HG03139 (cell line): ENCODE results near the gene LMBR1.
"Not testable (repeated sequence)": the region's sequence is repeated elsewhere in the genome, so short reads cannot be mapped to it uniquely, and the experiment has no call there.

Experiments
- ATAC-seq: cut with Tn5 transposase; IDR thresholded peaks from one replicate; pipeline ENCODE4 v1.9.1; 2021; ENCODE audit not compliant: unreplicated experiment

Gene LMBR1

DNA sequence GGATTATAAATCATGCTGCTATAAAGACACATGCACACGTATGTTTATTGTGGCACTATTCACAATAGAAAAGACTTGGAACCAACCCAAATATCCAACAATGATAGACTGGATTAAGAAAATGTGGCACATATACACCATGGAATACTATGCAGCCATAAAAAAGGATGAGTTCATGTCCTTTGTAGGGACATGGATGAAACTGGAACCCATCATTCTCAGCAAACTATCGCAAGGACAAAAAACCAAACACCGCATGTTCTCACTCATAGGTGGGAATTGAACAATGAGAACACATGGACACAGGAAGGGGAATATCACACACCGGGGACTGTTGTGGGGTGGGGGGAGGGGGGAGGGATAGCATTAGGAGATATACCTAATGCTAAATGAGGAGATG is 89.3 kb downstream of the LMBR1 start:
- ATAC-seq: not testable (repeated sequence)

DNA sequence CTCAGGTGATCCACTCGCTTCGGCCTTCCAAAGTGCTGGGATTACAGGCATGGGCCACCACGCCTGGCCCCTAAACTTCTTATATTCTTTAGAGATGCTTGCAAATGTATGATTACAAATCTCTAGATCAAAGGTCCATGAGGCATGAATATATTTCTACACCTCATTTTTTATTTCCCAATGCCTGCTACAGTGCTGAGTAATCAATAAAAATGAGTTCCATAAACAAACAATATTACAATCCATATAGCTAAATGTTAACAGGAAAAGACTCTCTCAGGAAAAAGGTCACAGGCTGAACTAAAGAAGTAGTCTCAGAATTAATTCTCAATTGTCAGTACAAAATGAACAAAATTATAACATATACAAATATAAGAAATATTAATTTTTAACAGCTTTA is 90.8 kb downstream of the LMBR1 start:
- no peak for ATAC-seq

DNA sequence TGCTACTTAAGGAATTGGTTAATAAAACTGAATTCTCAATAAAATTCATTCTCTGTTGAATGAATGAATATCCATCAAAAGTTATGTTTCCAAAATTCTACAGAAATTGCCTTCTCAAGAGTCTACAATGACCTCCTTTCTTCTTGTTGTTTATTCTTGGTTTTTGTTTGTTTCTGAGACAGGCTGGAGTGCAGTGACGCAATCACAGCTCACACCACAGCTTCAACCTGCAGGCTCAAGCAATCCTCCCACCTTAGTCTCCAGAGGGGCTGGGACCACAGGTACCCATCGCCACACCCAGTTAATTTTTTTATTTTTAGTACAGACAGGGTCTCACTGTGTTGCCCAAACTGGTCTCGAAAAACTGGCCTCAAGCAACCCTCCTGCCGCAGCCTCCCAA is 97.6 kb downstream of the LMBR1 start:
- no peak for ATAC-seq

DNA sequence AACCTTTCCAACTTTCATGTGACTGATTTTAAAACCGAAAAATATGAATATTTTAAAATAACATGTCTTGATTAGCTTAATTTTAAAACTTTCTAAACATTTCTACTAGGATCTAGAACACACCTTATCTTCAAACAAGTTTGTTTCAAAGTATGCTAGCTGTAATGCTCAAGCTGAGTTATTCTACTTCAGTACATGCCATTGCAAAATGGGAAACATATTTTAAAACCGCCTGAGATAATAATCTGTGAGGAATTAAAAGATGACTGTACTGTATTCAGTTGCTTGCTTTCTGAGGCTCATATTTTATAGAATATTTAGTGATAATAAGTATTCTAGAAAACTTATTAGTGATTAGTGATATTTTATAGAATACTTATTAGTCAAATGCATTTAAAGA is 99.6 kb downstream of the LMBR1 start:
- no peak for ATAC-seq

DNA sequence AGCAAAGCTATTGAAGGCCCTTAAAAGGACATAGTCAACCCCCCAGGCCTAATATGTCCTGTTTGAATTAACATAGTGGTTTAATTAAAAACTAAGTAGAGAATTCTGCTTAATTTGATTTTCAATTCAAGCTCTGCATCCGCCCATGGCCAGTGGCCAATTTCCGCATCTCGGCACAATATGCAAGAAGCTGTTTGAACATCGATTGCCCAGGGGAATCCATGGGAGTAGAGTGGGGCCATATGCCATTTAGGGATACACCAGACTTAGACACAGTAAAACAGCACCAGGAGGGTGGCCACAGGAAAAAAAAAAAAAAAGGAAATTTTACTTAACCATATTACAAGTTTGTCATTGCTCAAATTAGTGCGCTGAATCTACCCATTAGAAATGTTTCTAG is 100.4 kb downstream of the LMBR1 start:
- no peak for ATAC-seq

DNA sequence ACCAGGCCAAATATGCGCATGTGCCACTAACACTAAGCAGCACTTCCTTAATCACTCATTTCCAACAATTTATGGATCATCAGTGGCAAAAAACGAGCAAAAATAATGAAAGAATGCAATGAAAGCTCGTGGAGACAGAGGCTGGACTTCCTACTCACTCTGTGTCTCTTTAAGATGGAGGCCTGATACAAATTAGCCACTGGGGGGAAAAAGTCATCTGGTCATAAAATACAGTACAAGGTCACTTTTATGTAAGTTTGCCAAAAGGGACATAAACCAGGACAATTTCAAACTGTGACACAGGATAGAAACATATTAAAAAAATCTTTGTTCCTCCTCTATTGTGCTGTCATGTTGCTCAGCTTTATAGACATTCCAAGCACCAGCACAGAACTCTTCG is 101.7 kb downstream of the LMBR1 start:
- no peak for ATAC-seq

DNA sequence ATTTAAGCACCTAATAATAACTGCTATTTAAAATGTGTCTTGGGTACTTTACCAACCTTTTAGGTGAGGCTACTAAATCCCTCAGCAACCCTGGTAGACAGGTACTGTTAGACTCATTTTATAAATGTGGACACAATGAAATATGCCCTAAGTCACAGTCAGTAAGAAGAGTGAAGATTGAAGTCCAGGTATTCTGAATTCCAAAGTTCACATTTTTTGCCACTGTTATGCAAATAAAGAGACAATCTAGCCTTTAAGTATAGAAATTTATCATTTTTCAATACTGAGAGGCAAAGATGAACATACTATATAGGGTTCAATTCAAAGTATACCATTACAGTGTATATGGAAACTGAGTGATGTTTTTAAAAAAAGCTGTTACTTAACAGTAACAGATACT is 102.7 kb downstream of the LMBR1 start:
- no peak for ATAC-seq

DNA sequence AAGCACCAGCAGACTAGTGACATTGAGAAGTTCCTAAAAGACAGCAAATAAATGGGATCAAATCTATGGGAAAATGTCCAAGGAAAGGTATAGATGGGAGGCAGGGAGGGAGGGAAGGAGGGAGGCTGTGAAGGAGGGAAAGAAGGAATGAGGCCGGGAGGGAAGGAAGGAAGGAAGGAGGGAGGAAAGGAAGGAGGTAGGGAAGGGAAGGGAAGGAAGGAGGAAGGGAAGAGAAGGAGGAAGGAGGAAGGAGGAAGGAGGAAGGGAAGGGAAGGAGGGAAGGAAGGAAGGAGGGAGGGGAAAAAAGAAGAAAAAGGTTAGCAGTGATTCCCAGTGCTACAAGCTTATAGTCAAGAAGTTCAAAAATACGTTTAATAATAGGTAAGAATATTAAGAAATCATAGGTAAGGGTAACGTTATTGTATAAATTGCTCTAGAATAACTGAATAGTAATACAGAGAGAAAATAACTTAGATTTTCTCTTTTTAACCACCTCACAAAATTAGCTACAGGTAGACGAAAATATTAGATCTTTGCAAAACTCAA is 106.9 kb downstream of the LMBR1 start:
- ATAC-seq: no peak

DNA sequence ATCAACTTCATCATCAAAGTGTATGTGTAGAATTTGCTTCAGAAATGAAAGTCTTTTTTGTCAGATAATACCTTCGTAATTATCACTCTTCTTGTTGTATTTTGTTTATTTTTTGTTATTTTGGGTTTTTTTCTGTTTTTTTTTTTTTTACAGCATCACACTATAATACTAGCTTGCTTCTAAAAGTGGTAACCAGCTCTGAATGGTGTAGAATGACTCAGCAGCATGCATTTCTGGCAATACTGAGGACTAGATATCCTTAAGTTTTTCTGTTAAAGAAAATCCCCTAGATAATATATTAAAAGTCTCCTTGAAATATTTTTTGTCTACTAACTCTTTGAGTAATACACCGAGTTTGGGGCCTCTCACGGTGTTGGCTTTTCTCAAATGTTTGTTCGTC is 109.1 kb downstream of the LMBR1 start:
- no peak for ATAC-seq

DNA sequence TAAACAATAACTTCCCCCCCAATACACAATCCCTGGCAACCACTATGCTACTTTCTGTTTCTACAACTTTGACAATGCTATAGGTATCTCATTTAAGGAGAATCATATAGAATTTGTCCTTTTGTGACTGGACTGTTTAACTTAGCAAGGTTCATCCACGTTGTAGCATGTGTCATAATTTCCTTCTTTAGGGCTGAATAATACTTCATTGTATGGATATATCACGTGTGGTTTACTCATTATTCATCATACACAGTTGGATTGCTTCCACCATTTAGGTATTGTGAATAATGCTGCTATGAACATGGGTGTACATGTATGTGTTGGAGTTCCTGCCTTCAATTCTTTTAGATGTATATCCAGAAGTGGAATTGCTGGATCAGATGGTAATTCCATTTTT is 111.0 kb downstream of the LMBR1 start:
- no peak for ATAC-seq

DNA sequence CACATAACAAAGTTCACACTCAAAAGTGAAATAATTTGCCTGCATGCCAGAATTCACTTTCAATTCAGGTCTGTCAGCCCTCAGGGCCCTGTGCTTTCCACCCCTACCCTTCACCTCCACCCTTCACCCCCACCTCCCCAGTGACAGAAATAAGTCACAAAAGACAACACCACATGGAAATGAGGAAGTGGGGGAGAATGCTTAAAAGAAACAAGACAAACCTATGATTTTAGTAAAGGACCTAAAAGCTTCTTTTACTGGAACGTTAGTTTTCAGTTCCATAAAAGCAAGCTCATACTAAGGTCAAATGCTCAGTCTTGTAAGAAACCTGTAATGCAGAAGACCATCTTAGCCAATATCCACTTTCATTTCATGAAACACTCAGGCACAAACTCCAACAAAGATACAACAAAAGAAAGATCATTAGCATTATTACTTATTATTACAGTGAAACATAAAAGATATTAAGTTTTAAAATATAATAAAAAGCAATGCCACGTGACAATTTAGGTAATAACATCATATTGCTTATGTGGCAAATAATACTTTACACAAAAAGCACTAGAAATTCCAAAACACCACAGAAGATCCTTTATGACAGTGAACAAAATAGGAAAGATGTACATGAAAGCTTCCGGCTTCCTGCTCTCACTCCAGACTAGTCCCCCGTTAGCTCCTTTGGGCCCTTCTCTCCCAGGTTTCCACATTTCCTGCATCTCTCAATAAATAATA is 112.1 kb downstream of the LMBR1 start:
- peak; percentile 93 for ATAC-seq

DNA sequence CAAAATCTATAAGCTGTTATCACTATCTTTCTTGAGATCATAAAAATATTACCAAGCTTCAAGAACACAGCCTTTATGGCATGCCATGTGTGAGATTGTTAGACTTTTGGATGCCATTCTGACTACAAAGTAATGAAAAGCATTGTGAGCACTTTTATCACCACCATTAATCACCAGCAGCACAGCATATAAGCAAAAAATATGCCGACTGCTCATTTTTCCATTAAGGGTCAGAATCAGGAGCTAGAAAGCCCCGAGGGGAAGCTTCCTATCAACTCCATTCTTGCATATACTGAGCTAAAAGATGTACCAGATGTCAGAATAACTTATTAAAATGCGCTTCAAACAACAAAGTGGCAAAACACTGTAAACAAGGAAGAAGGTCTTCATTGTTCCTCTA is 114.3 kb downstream of the LMBR1 start:
- ATAC-seq: no peak

DNA sequence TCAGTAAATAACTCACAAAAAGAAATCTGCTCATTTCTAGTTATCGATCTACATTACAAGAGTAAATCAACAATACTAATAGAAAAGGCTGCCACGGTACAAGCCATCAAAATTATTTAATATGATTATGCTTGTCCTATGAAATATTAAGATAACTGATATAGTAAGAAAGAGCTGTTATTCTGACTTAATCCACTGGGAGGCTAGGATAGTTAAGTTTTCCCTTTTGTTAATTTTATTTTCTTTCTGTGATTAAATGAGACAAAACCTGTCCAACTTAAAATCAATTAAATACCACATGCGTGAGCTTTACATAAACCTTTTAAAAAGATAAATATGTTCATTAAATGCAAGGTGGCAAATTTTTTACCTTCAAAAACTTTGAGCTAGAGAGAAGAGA is 114.8 kb downstream of the LMBR1 start:
- no peak for ATAC-seq

DNA sequence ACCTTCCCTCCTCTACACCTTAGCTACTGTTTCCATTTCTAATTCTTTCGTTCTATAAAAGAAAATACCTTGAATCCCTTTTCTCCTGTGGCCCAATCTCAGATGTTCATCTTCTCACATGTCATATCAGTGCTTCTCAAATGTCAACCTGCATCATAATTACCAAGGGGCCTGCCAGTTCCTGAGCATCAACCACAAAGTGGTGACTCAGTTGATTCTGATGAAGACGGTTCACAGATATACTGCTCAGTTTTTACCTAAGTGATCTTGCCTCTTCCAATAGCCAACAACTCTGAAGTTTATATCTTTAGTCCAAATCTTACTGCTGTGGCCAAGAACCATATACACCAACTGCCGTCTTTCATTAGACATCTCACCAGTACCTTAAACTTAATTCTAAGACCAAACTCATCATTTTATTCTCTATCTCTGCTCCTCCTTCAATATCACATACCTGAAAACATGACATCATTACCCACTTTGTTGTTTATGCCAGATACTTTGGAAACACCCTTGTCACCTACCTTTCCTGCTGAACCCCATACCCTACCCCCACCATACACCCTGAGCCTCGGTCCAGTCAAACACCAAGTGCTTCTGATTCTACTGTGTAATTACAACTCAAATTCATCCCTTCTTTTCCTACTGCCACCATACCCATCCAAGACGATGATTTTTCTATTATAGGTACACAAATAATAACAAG is 115.5 kb downstream of the LMBR1 start:
- ATAC-seq: no peak

DNA sequence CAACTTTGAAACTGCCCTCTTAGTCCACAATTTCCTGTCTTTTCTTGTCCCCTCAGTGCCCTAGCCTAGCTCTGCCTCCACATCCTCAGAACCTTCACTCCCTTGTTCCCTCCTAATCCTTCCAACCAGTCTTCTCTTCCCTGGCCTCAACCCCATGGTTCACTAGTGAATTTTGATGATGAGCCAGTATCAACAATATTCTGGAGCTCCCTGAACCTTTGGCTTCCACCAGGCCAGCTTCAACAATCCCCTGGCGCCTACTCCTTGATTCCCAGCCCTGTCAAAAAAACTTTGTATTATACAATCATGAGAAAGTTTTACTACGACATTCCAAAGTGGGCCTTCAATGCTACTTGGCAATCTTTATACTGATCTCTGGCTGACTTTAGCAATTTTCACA is 116.5 kb downstream of the LMBR1 start:
- ATAC-seq: no peak

DNA sequence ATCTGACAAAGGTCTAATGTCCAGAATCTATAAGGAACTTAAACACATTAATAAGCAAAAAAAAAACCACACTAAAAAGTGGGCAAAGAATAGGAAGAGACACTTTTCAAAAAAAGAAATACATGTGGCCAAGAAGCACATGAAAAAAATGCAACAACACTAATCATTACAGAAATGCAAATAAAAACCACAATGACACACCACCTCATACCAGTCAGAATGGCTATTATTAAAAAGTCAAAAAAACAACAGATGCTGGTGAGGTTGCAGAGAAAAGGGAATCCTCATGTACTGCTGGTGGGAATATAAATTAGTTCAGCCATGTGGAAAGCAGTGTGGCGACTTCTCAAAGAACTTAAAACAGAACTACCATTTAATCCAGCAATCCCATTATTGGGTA is 119.0 kb downstream of the LMBR1 start:
- no peak for ATAC-seq

DNA sequence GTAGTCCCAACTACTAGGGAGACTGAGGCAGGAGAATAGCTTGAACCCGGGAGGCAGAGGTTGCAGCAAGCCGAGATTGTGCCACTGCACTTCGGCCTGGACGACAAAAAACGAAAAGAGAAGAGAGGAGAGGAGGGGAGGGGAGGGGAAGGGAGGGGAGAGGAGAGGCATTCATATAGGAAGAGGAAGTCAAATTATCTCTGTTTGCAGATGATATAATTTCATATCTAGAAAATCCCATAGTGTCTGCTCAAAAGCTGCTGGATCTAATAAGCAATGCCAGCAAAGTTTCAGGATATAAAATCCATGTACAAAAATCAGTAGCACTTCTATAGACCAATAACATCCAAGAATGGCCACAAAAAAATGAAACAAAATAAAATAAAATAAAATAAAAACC is 120.3 kb downstream of the LMBR1 start:
- no peak for ATAC-seq

DNA sequence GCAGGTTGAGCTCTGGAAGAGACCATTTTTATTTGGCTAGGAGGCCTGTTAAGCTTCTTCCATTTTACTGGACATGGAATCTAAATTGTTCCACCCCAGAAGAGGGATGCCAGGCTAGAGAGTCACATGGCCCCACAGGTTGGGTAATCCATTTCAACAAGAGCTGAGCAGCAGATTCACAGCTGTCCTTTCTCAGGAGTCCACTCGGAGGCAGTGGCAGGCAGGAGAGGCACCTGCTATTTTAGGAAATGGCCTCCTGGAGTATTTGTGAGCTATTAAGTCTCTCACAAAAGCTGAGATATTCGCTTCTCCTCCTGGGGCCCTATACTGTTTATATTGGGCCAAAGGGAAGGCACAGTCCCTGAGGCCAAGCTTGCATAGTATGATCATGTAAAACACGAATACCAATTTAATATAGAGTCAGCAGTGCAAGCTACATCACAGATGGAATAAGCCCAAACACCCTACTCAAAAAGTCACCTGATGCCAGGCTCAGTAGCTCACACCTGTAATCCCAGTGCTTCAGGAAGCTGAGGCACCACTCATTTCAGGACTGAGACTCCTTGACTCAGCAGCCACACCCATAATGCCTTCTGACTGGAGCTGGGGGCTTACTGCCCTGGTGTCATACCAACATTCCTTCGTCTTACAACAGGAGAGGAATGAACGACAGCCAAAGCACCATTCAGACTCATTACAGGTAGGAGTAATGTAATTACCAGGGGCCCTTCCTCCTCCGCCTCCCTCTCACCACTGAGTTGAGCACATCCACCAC is 124.1 kb downstream of the LMBR1 start:
- ATAC-seq: no peak

DNA sequence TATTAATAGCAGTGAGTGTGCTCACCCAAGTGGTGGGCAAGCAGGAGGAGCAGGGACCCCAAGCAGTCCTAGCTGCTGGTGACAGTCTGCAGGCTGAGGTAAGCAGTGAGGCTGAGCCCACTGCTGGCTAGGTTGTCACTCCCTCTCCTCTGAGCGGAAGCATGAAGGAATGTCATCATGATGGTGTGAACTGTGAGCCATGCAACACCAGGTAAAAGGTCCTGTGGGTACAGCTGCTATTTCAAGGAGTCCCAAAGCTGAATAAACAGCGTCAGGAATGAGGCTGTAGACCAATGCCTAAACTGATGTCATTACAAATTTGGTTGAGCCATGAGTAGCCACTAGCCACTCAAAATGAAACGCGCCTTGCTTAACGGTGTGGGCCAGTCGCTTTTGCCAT is 126.3 kb downstream of the LMBR1 start:
- no peak for ATAC-seq

DNA sequence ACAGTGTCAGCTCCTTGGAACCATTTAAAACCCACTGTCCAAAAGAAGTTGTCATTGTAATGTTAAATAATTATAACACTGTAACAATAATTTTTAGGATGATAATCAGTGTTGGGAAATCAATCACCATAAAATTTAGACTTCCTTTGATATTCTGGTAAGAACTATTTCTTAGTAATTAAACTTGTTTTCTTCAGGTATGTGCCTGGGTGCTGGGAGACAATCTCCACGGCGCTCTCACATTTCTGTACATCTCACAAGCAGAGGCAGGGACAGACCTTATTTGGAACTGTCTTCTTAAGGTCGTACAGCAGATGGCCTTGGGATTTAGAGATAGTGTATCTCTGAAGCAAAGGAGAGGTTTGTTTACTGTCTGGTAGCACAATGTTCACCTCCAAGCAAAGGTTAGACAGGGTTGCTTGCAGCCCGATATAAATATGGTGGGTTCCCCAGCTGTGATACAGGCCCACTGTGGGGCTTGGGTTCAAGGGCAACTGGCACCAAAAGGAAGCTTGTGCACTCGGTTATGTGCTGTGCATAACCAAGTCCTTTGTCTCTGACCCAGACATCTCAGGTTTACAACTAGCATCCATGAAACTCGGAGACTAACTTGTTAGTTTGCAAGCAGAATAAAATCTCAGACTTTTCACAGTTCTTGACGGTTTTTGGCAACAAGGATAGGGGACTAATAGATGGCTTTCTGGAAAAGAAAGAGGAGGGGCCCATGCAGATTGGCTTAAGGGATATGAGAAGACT is 126.9 kb downstream of the LMBR1 start:
- ATAC-seq: no peak

DNA sequence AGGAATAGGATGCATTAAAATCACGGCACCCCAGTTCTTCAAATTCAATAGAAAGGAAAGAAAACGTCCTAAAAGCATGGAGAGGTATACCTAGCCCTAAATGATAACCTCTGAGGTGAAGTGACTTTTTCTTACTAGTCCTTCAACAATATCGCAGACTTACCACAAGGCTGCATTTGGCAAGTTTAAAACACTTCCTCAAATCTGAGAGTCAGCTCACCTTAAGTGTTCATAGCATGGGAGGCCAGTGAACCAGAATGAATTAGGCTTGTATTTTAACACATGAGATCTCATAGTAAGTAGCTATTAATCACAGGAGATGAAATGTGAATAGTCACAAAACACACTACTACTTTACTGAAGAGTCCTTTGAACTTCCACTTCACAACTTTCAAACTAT is 128.2 kb downstream of the LMBR1 start:
- no peak for ATAC-seq
